Measurements from ENCODE around the gene MEGF10. TPM values are rescaled to one million over a fixed set of nuclear protein-coding genes. Genes with fewer than 3 reads are reported as not detected.
"Not testable (repeated sequence)": the region's sequence is repeated elsewhere in the genome, so short reads cannot be mapped to it uniquely, and the experiment has no call there.

Gene MEGF10
- total RNA-seq, 3 donors from 2014 or later: 0.48 to 14.4 (median 2.3) TPM

- H3K9me3 ChIP-seq: peaks cover 0 to 3% of the 10 kb centered on the region in 2 donors
- intact Hi-C loops (cut with DNase I; ENCODE audit: low total_unique reads): no loop called here
- H3K4me1 ChIP-seq: no peaks in the 10 kb centered on the region
Measured at GRCh38 chr5:127260686-127261085, 29.9 kb upstream of the MEGF10 start.

DNA sequence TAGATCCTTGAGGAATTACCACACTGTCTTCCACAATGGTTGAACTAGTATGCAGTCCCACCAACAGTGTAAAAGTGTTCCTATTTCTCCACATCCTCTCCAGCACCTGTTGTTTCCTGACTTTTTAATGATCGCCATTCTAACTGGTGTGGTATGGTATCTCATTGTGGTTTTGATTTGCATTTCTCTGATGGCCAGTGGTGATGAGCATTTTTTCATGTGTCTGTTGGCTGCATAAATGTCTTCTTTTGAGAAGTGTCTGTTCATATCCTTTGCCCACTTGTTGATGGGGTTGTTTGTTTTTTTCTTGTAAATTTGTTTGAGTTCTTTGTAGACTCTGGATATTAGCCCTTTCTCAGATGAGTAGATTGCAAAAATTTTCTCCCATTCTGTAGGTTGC lies 25.1 kb upstream of the MEGF10 start:
- intact Hi-C loops (cut with DNase I; ENCODE audit: low total_unique reads); H3K9me3 ChIP-seq; DNase-seq (ENCODE audit: low spot score in 2 of 2); H3K36me3 ChIP-seq; H3K4me1 ChIP-seq; H3K27me3 ChIP-seq; H3K27ac ChIP-seq; H3K4me3 ChIP-seq: not testable (repeated sequence)

More at GRCh38 chr5:127260686-127261085, 29.9 kb upstream of the MEGF10 start:
- Histone ChIP-seq H3K36me3 (no peaks in the 10 kb centered on the region), H3K27ac (no peak overlapping the region), H3K27me3 (no peaks in the 10 kb centered on the region), H3K4me3 (no peak overlapping the region)
- DNase-seq (ENCODE audit: low spot score in 2 of 2): no peak
- no peak for TF ChIP-seq CTCF (IDR thresholded peaks at IDR 0.05)
- no peak for TF ChIP-seq POLR2AphosphoS5 (IDR thresholded peaks at IDR 0.05)
- no peak for TF ChIP-seq POLR2A (IDR thresholded peaks at IDR 0.05)

GRCh38 chr5:127268342-127268741 lies 22.3 kb upstream of the MEGF10 start:
- H3K27me3 ChIP-seq; intact Hi-C loops (cut with DNase I; ENCODE audit: low total_unique reads); H3K4me1 ChIP-seq; H3K27ac ChIP-seq; H3K9me3 ChIP-seq; H3K4me3 ChIP-seq; H3K36me3 ChIP-seq; DNase-seq (ENCODE audit: low spot score in 2 of 2): not testable (repeated sequence)

GRCh38 chr5:127270713-127271112 lies 19.9 kb upstream of the MEGF10 start:
- intact Hi-C loops (cut with DNase I; ENCODE audit: low total_unique reads); DNase-seq (ENCODE audit: low spot score in 2 of 2); H3K4me3 ChIP-seq; H3K36me3 ChIP-seq; H3K27ac ChIP-seq; H3K4me1 ChIP-seq; H3K9me3 ChIP-seq; H3K27me3 ChIP-seq: not testable (repeated sequence)

GRCh38 chr5:127275641-127276193 lies 14.9 kb upstream of the MEGF10 start:
- Histone ChIP-seq H3K27me3 (peaks cover 0 to 6% of the 10 kb centered on the region in 2 donors), H3K27ac (no peak overlapping the region), H3K4me3 (no peak overlapping the region), H3K36me3 (no peaks in the 10 kb centered on the region), H3K4me1 (no peaks in the 10 kb centered on the region), H3K9me3 (no peaks in the 10 kb centered on the region)
- intact Hi-C loops (cut with DNase I; ENCODE audit: low total_unique reads): no loop called here
- TF ChIP-seq POLR2A (IDR thresholded peaks at IDR 0.05): no peak
- no peak for TF ChIP-seq CTCF (IDR thresholded peaks at IDR 0.05)
- no peak for TF ChIP-seq POLR2AphosphoS5 (IDR thresholded peaks at IDR 0.05)
- no peak for DNase-seq (ENCODE audit: low spot score in 2 of 2)

- peaks cover 0 to 6% of the 10 kb centered on the region in 2 donors for H3K27me3 ChIP-seq
- no peak overlapping the region for H3K27ac ChIP-seq
- TF ChIP-seq POLR2AphosphoS5 (IDR thresholded peaks at IDR 0.05) (no peak), CTCF (IDR thresholded peaks at IDR 0.05) (no peak), POLR2A (IDR thresholded peaks at IDR 0.05) (no peak)
- H3K4me3 ChIP-seq: no peak overlapping the region
- intact Hi-C loops (cut with DNase I; ENCODE audit: low total_unique reads): no loop called here
- no peaks in the 10 kb centered on the region for H3K4me1 ChIP-seq
- H3K36me3 ChIP-seq: no peaks in the 10 kb centered on the region
- H3K9me3 ChIP-seq: no peaks in the 10 kb centered on the region
- DNase-seq (ENCODE audit: low spot score in 2 of 2): no peak
Measured at GRCh38 chr5:127280491-127281220, 9.9 kb upstream of the MEGF10 start.
